Keratinocyte (primary cell): Measurements from ENCODE around the gene EXOC3L2. TPM values are rescaled to one million over a fixed set of nuclear protein-coding genes. Genes with fewer than 3 reads are reported as not detected.

Source experiments
- DNase-seq: peaks from one replicate; pipeline ENCODE4 v3.0.0-alpha.2; 2011; ENCODE audit warnings: low read depth, missing footprints, low spot score
- FAIRE-seq: peaks from 2 replicates; lab custom pipeline; 2011; peaks lifted over from hg19 to GRCh38; lab: Jason Lieb, UNC
- H2AFZ ChIP-seq: 2 replicates; pipeline ENCODE4 v1.6.0; 2012; ENCODE audit warnings: low read length, control low read depth, inconsistent platforms; ENCODE audit not compliant: control insufficient read depth
- H3K27ac ChIP-seq: 2 replicates; pipeline ENCODE4 v1.5.1; 2011; ENCODE audit warnings: low read length; ENCODE audit not compliant: control insufficient read depth, insufficient read depth
- H3K27me3 ChIP-seq: 3 replicates; pipeline ENCODE4 v1.6.0; 2011; ENCODE audit warnings: low read length; ENCODE audit not compliant: control insufficient read depth, insufficient read depth; ENCODE audit errors: extremely low read depth
- H3K36me3 ChIP-seq, 2 experiments: 2 replicates in 1 of 2; 3 replicates in 1 of 2; pipeline ENCODE4 v1.5.1; 2011; ENCODE audit warnings: low read length in 2 of 2, mild to moderate bottlenecking in 1 of 2; ENCODE audit not compliant: control insufficient read depth in 2 of 2, insufficient read depth in 2 of 2; ENCODE audit errors: extremely low read depth in 1 of 2
- H3K4me1 ChIP-seq: 3 replicates; pipeline ENCODE4 v1.5.1; 2011; ENCODE audit warnings: low read length; ENCODE audit not compliant: control insufficient read depth, insufficient read depth; ENCODE audit errors: extremely low read depth
- H3K4me2 ChIP-seq: 3 replicates; pipeline ENCODE4 v1.6.0; 2011; ENCODE audit warnings: low read depth, low read length; ENCODE audit not compliant: control insufficient read depth, insufficient read depth; ENCODE audit errors: extremely low read depth
- H3K4me3 ChIP-seq, 3 experiments: fragments of 200-600 bp in 1 of 3; sonication (generic) in 1 of 3; 2 replicates in 2 of 3; 3 replicates in 1 of 3; pipeline ENCODE4 v1.5.1; 2011 to 2016; ENCODE audit warnings: low read length in 3 of 3, mild to moderate bottlenecking in 3 of 3, control low read depth in 2 of 3, inconsistent platforms in 1 of 3, low read depth in 1 of 3, mixed read lengths in 1 of 3, mixed run types in 1 of 3, moderate library complexity in 1 of 3; ENCODE audit not compliant: control insufficient read depth in 2 of 3, insufficient read depth in 2 of 3; ENCODE audit errors: extremely low read depth in 1 of 3
- H3K79me2 ChIP-seq: 2 replicates; pipeline ENCODE4 v1.6.0; 2012; ENCODE audit warnings: low read length; ENCODE audit not compliant: control insufficient read depth, insufficient read depth
- H3K9ac ChIP-seq: 3 replicates; pipeline ENCODE4 v1.6.0; 2011; ENCODE audit warnings: low read length; ENCODE audit not compliant: control insufficient read depth, insufficient read depth; ENCODE audit errors: extremely low read depth
- H3K9me1 ChIP-seq: 3 replicates; pipeline ENCODE4 v1.6.0; 2011; ENCODE audit warnings: low read length; ENCODE audit not compliant: control insufficient read depth, insufficient read depth; ENCODE audit errors: extremely low read depth
- H3K9me3 ChIP-seq: 2 replicates; pipeline ENCODE4 v1.5.1; 2012; ENCODE audit warnings: low read depth, low read length; ENCODE audit not compliant: control insufficient read depth
- H4K20me1 ChIP-seq: 3 replicates; pipeline ENCODE4 v1.6.0; 2011; ENCODE audit warnings: low read length; ENCODE audit not compliant: control insufficient read depth, insufficient read depth; ENCODE audit errors: extremely low read depth
- CTCF ChIP-seq, 3 experiments: IDR thresholded peaks in 1 of 3; conservative IDR thresholded peaks in 1 of 3; optimal IDR thresholded peaks in 1 of 3; 2 replicates in 2 of 3; 3 replicates in 1 of 3; pipeline versions ENCODE3 to v1.5.1; 2011; ENCODE audit warnings: low read length in 3 of 3, mild to moderate bottlenecking in 3 of 3, moderate library complexity in 2 of 3, control low read depth in 1 of 3, inconsistent platforms in 1 of 3; ENCODE audit not compliant: insufficient read depth in 2 of 3; ENCODE audit errors: extremely low read depth in 1 of 3
- EZH2 ChIP-seq: IDR thresholded peaks from one replicate; pipeline ENCODE4 v1.6.1; 2012; ENCODE audit warnings: inconsistent platforms, mild to moderate bottlenecking, low read length, moderate library complexity
- dilution Hi-C: fragments of 300-500 bp; cut with MboI; formaldehyde crosslinking; loops from one replicate; pipeline ENCODE4 v1.7.0; 2020; ENCODE audit warnings: low sequenced_read_pairs; ENCODE audit not compliant: extremely low pct_ligation_motif_present
- polyA plus RNA-seq, 5 experiments: library from polyadenylated mRNA; depleted of rRNA in 3 of 5; stranded (reverse) in 3 of 5; stranded (forward) in 1 of 5; unstranded in 1 of 5; fragments of >200 nt; gene quantifications; 1 replicate in 1 of 5; 2 replicates in 3 of 5; 3 replicates in 1 of 5; pipeline versions ENCODE4 v1.2.1 to v1.2.3, GENCODE V29; 2011 to 2012; ENCODE audit warnings: missing spikeins in 2 of 5, low read depth in 1 of 5, low replicate concordance in 1 of 5

Gene EXOC3L2
- polyA plus RNA-seq, 1 donor (not counting 4 experiments of a cell fraction or from before 2014, with no cell fraction given) = 0.08 TPM

- TF ChIP-seq CTCF (optimal IDR thresholded peaks at IDR 0.05 in 1 of 3, IDR thresholded peaks at IDR 0.05 in 1 of 3, conservative IDR thresholded peaks at IDR 0.05 in 1 of 3; ENCODE audit: extremely low read depth in 1 of 3, insufficient read depth in 2 of 3, low read length in 3 of 3) (no peak), EZH2 (no peak)
- H3K9me1 ChIP-seq = no peaks in the 10 kb centered on the region
- DNase-seq (no peak), FAIRE-seq (no peak)
- no peaks in the 10 kb centered on the region for H3K4me1 ChIP-seq
- H3K9ac ChIP-seq = no peak overlapping the region
- no peaks in the 10 kb centered on the region for H3K79me2 ChIP-seq
- H3K36me3 ChIP-seq = no peaks in the 10 kb centered on the region
- H3K27ac ChIP-seq = no peak overlapping the region
- no peak overlapping the region for H3K4me3 ChIP-seq
- dilution Hi-C loops = no loop called here
- H2AFZ ChIP-seq = no peak overlapping the region
- no peaks in the 10 kb centered on the region for H4K20me1 ChIP-seq
- H3K9me3 ChIP-seq = no peaks in the 10 kb centered on the region
- H3K4me2 ChIP-seq = no peak overlapping the region
- H3K27me3 ChIP-seq = no peaks in the 10 kb centered on the region
Observed at GRCh38 chr19:45244133-45244794, 943 bp downstream of the EXOC3L2 start.

GRCh38 chr19:45243144-45243732, 2.0 kb downstream of the EXOC3L2 start:
- no peaks in the 10 kb centered on the region for H3K4me1 ChIP-seq
- no peak overlapping the region for H3K4me3 ChIP-seq
- H3K79me2 ChIP-seq = no peaks in the 10 kb centered on the region
- H3K36me3 ChIP-seq = no peaks in the 10 kb centered on the region
- no peak overlapping the region for H3K27ac ChIP-seq
- no peaks in the 10 kb centered on the region for H3K9me1 ChIP-seq
- dilution Hi-C loops = no loop called here
- no peak overlapping the region for H2AFZ ChIP-seq
- no peak for FAIRE-seq
- no peak overlapping the region for H3K4me2 ChIP-seq
- DNase-seq = no peak
- H3K27me3 ChIP-seq = no peaks in the 10 kb centered on the region
- no peaks in the 10 kb centered on the region for H3K9me3 ChIP-seq
- H3K9ac ChIP-seq = no peak overlapping the region
- TF ChIP-seq EZH2 (no peak), CTCF (optimal IDR thresholded peaks at IDR 0.05 in 1 of 3, IDR thresholded peaks at IDR 0.05 in 1 of 3, conservative IDR thresholded peaks at IDR 0.05 in 1 of 3; ENCODE audit: extremely low read depth in 1 of 3, insufficient read depth in 2 of 3, low read length in 3 of 3) (no peak)
- H4K20me1 ChIP-seq = no peaks in the 10 kb centered on the region
